Astrocyte (in vitro differentiated cells and primary cell): ENCODE measurements around the gene CTNNA3.

Experiments used
- EZH2 ChIP-seq: IDR thresholded peaks from 2 replicates; pipeline ENCODE4 v1.6.1; 2012; ENCODE audit warnings: mild to moderate bottlenecking, low read length, inconsistent platforms; ENCODE audit not compliant: insufficient read depth
- TF ChIP-seq, protein P1 (sequence below): IDR thresholded peaks from 2 replicates; pipeline ENCODE4 v1.5.1; 2011; ENCODE audit warnings: low read depth, mild to moderate bottlenecking, inconsistent platforms, low read length, moderate library complexity; ENCODE audit not compliant: insufficient read depth

DNA sequence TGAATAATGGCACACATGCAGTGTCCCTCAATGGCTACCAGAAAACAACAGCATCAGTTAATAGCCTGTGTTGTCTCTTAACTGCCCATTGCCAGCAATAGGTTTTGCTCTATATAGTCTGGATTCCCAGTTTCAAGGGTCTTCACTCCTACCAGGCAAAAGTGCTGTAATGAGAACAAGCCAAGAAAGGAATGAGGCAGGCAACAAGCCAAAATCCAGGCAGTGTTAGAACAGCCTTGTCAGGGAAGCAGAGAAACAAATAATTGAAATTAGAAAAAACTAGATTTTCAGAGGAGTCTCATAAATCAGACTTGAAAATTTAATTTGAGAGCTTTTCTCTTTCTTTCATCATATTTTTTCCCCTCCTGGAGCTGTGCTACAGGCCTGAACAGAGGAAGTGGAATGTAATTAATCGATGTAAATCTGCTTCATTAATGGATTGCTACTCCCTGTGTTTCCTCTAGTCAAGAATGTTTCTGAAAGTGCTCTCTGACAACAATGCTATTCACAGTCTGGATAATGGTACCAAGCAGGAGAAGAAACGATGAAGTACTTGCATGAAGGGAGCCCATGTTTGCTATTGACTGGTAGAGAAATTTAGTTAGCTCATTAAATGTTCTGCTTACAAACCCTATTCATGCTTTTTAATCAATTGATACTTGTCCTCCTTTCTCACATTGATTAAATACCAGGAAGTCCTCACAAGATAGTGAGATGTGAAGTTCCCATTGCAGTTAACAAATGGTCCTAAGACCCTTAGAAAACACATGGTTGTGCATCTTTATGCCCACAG is 972.2 kb downstream of the CTNNA3 start:
- no peak for TF ChIP-seq EZH2
- TF ChIP-seq, protein P1, sequence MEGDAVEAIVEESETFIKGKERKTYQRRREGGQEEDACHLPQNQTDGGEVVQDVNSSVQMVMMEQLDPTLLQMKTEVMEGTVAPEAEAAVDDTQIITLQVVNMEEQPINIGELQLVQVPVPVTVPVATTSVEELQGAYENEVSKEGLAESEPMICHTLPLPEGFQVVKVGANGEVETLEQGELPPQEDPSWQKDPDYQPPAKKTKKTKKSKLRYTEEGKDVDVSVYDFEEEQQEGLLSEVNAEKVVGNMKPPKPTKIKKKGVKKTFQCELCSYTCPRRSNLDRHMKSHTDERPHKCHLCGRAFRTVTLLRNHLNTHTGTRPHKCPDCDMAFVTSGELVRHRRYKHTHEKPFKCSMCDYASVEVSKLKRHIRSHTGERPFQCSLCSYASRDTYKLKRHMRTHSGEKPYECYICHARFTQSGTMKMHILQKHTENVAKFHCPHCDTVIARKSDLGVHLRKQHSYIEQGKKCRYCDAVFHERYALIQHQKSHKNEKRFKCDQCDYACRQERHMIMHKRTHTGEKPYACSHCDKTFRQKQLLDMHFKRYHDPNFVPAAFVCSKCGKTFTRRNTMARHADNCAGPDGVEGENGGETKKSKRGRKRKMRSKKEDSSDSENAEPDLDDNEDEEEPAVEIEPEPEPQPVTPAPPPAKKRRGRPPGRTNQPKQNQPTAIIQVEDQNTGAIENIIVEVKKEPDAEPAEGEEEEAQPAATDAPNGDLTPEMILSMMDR, result no peak
